DND-41 (cell line): Measurements from ENCODE around the gene PDE3A.

ENCODE experiments used
- ATAC-seq: fragments of 200-7000 bp; cut with Tn5 transposase; 3 replicates; pipeline ENCODE4 v1.9.1; 2021; ENCODE audit warnings: low read depth; ENCODE audit not compliant: insufficient read depth
- DNase-seq: peaks from one replicate; pipeline ENCODE4 v3.0.0-alpha.2; 2020
- H2AFZ ChIP-seq: 2 replicates; pipeline ENCODE4 v1.6.0; 2012; ENCODE audit warnings: low read depth, low read length
- H3K27ac ChIP-seq: 2 replicates; pipeline ENCODE4 v1.5.1; 2012; ENCODE audit warnings: low read length, inconsistent platforms
- H3K27me3 ChIP-seq: fragments of 200-600 bp; sonication (generic); 2 replicates; pipeline ENCODE4 v1.6.0; 2012; ENCODE audit warnings: low read length, mild to moderate bottlenecking, inconsistent platforms; ENCODE audit not compliant: insufficient read depth, poor library complexity
- H3K36me3 ChIP-seq: 2 replicates; pipeline ENCODE4 v1.5.1; 2012; ENCODE audit warnings: low read length, inconsistent platforms; ENCODE audit not compliant: insufficient read depth
- H3K4me1 ChIP-seq: 2 replicates; pipeline ENCODE4 v1.5.1; 2012; ENCODE audit warnings: mild to moderate bottlenecking, low read length; ENCODE audit not compliant: insufficient read depth
- H3K4me2 ChIP-seq: 2 replicates; pipeline ENCODE4 v1.6.0; 2012; ENCODE audit warnings: mild to moderate bottlenecking, moderate library complexity, low read length, inconsistent platforms; ENCODE audit not compliant: insufficient read depth
- H3K4me3 ChIP-seq, 2 experiments: fragments of 200-600 bp in 1 of 2; shearing (Covaris generic) in 1 of 2; 2 replicates each; pipeline ENCODE4 v1.5.1; 2012 to 2016; ENCODE audit warnings: inconsistent platforms in 2 of 2, low read length in 2 of 2, mild to moderate bottlenecking in 2 of 2, low read depth in 1 of 2, moderate library complexity in 1 of 2
- H3K79me2 ChIP-seq: 2 replicates; pipeline ENCODE4 v1.6.0; 2012; ENCODE audit warnings: low read length, inconsistent platforms; ENCODE audit not compliant: insufficient read depth
- H3K9ac ChIP-seq: 2 replicates; pipeline ENCODE4 v1.6.0; 2012; ENCODE audit warnings: low read depth, mild to moderate bottlenecking, inconsistent platforms, low read length, moderate library complexity
- H3K9me3 ChIP-seq: 2 replicates; pipeline ENCODE4 v1.5.1; 2012; ENCODE audit warnings: low read length, moderate library complexity, mild to moderate bottlenecking, inconsistent platforms; ENCODE audit not compliant: insufficient read depth, severe bottlenecking
- H4K20me1 ChIP-seq: 2 replicates; pipeline ENCODE4 v1.6.0; 2012; ENCODE audit warnings: low read length; ENCODE audit not compliant: insufficient read depth
- CTCF ChIP-seq: IDR thresholded peaks from 2 replicates; pipeline ENCODE4 v1.5.1; 2012; ENCODE audit warnings: borderline replicate concordance, low read length, moderate library complexity, mild to moderate bottlenecking; ENCODE audit not compliant: poor library complexity, severe bottlenecking; ENCODE audit errors: extremely low read depth
- EZH2 ChIP-seq: IDR thresholded peaks from 3 replicates; pipeline ENCODE4 v1.6.1; 2012; ENCODE audit warnings: borderline replicate concordance, low read depth, mild to moderate bottlenecking, moderate library complexity, low read length, inconsistent platforms; ENCODE audit not compliant: severe bottlenecking

Gene PDE3A

DNA sequence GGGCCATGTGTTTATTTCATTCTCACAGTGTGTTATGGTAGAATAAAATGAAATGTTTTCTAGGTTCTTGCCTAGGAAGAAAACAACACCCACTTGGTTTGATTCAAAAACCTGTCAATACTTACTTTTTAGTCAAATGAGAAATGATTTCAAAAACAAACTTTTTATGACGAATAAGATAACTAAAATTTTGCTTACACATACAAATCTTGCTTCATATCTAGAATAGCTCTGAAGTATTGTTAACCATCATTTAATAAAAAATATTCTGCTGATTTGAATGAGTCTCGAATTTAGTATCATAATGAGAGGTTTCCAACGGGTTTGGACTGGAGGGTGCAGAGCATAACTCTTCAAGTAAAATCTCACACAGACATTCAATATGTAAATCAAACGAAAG lies 350.0 kb downstream of the PDE3A start:
- TF ChIP-seq EZH2 = no peak
- TF ChIP-seq CTCF = no peak
- Histone ChIP-seq H3K36me3 (no peaks in the 10 kb centered on the region), H3K79me2 (no peaks in the 10 kb centered on the region), H3K27ac (no peak overlapping the region), H4K20me1 (no peaks in the 10 kb centered on the region), H3K9me3 (no peaks in the 10 kb centered on the region), H2AFZ (no peak overlapping the region), H3K4me1 (peaks cover 7% of the 10 kb centered on the region; the same call in 1 of the 2 replicates), H3K27me3 (no peaks in the 10 kb centered on the region), H3K4me3 (no peak overlapping the region), H3K9ac (no peak overlapping the region), H3K4me2 (no peak overlapping the region)
- ATAC-seq (no peak), DNase-seq (no peak)

- Histone ChIP-seq H3K4me2 (no peak overlapping the region), H3K4me3 (no peak overlapping the region), H3K4me1 (peaks cover 7% of the 10 kb centered on the region; the same call in 1 of the 2 replicates), H2AFZ (no peak overlapping the region), H4K20me1 (no peaks in the 10 kb centered on the region), H3K9ac (no peak overlapping the region), H3K9me3 (no peaks in the 10 kb centered on the region), H3K79me2 (no peaks in the 10 kb centered on the region), H3K27ac (no peak overlapping the region), H3K36me3 (no peaks in the 10 kb centered on the region), H3K27me3 (no peaks in the 10 kb centered on the region)
- peak; percentile 7 for DNase-seq
- peak; percentile 76 for ATAC-seq
- TF ChIP-seq CTCF = no peak
- TF ChIP-seq EZH2 = no peak
These were observed 353.8 kb downstream of the PDE3A start for GRCh38 chr12:20722142-20722541.

- Histone ChIP-seq H3K79me2 (no peaks in the 10 kb centered on the region), H3K36me3 (no peaks in the 10 kb centered on the region), H3K9ac (no peak overlapping the region), H3K9me3 (no peaks in the 10 kb centered on the region), H3K4me1 (no peaks in the 10 kb centered on the region), H3K27me3 (no peaks in the 10 kb centered on the region), H4K20me1 (no peaks in the 10 kb centered on the region), H3K4me2 (no peak overlapping the region), H2AFZ (no peak overlapping the region), H3K4me3 (no peak overlapping the region), H3K27ac (no peak overlapping the region)
- ATAC-seq (no peak), DNase-seq (no peak)
- TF ChIP-seq EZH2 (no peak), CTCF (peak; percentile 8)
These were observed 362.9 kb downstream of the PDE3A start for GRCh38 chr12:20731274-20731673.
